ENCODE measurements around the gene CBR1.
A peak's percentile ranks its signal among the peaks of the same experiment; 100 is the strongest.

Gene CBR1

GRCh38 chr21:36069713-36070583 lies at the start of gene CBR1:
CBR1 (plus strand) TSS chr21:36070024; CDS start chr21:36070116, 92 bp downstream.
- peak; percentile 93 to 94 for DNase-seq

DNA sequence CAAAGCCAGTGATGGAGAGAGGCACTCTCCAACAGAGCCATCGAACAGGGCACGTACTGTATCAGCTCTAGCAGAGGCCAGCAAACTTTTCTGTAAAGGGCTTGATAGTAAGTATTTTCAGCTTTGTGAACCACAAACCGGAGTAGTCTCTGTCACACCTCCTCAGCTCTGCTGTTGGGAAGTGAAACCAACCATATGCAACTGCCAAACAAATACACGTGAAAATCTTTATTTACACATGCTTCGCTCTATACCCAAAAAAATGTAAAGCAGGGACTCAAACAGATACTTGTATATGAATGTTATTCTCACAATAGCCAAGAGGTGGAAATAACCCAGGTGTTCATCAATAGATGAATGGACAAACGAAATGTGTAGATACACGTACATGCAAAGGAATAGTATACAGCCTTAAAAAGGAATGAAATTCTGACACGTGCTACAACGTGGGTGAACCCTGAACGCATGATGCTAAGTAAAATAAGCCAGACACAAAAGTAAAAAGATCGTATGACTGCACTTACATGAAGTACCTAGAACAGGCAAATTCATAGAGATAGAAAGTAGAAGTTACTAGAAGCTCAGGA lies 48.5 kb upstream of the CBR1 start:
- DNase-seq, result no peak

- no peak for DNase-seq
Measured at GRCh38 chr21:36022427-36023091, 47.3 kb upstream of the CBR1 start.

- DNase-seq, result no peak
Measured at GRCh38 chr21:36023092-36023480, 46.7 kb upstream of the CBR1 start.

GRCh38 chr21:36024782-36025181 lies 45.0 kb upstream of the CBR1 start:
- no peak for DNase-seq

GRCh38 chr21:36027347-36027746 lies 42.5 kb upstream of the CBR1 start:
- DNase-seq, result no peak

- peak; percentile 53 to 80 for DNase-seq
Measured at GRCh38 chr21:36028127-36029069, 41.4 kb upstream of the CBR1 start.

DNA sequence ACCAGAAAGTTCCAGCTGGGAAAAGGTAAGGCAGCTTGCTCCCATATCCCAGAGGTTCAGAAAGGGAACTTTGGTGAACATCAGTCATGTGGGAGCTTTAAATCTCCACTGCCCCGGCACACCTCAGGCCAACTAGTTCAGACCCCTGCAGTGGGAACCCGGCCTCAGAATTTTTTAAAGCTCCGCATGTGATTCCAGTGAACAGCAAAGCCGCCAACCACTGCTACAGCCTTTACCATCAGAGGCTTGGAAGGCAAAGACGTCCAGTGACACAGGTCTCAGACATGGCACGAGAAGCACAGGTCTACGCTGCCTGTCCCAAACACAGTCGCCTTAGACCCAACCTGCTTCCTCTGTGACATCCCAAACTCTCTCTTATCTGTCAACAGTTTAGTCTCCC lies 40.5 kb upstream of the CBR1 start:
- DNase-seq, result no peak

GRCh38 chr21:36030581-36031189 lies 39.1 kb upstream of the CBR1 start:
- DNase-seq, result no peak

DNA sequence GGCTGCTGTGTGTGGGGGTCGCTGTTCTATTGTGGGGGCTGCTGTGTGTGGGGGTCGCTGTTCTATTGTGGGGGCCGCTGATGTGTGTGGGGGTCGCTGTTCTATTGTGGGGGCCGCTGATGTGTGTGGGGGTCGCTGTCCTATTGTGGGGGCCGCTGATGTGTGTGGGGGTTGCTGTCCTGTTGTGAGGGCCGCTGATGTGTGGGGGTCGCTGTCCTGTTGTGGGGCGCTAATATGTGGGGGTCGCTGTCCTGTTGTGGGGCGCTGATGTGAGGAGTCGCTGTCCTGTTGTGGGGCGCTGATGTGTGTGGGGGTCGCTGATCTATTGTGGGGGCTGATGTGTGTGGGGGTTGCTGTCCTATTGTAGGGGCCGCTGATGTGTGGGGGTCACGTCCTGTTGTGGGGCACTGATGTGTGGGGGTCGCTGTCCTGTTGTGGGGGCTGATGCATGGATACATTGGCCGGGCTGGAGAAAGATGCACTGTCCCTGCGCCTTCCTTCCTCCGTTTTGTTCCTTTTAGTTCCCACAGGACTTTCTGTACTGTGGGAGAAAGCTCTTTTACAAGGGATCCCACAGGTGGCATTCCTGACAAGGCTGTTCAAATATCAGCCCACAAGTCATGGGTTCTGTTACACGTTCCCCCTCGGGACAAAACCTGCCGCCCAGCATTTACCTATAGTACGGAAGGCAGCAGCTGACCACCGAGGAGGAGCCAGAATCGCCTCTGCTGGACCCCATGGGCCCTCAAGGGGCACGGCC lies 37.0 kb upstream of the CBR1 start:
- DNase-seq, result no peak

DNA sequence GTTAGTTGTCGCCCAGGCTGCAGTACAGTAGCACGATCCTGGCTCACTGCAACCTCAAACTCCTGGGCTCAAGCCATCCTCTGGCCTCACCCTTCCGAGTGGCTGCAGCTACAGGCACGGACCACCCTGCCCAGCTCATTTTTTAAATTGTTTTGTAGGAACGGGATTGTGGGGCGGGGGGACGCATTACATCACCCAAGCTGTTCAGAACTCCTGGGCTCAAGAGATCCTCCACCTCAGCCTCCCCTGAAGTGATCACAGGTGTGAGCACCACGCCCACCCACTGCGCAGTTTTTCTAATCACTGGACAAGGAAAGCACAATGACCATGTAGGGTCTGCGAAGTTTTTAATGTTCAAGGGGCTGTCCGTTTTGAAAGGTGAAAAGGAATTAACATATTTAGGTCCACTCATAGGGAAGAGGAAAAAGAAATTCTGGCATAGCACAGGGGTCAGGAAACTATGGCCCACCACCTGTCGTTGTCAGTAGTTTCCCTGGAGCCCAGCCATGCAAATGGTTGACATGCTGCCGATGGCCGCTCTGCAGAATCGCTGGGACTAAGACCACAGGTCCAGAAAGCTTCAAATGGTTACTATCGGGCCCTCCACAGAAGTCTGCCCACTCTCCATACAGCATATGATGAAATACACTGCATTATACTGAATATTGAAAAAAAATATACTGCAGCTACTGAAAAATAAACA lies 35.5 kb upstream of the CBR1 start:
- DNase-seq, result no peak

GRCh38 chr21:36035381-36035791 lies 34.4 kb upstream of the CBR1 start:
- DNase-seq, result no peak

- DNase-seq, result no peak
Measured at GRCh38 chr21:36038701-36039497, 30.9 kb upstream of the CBR1 start.

DNA sequence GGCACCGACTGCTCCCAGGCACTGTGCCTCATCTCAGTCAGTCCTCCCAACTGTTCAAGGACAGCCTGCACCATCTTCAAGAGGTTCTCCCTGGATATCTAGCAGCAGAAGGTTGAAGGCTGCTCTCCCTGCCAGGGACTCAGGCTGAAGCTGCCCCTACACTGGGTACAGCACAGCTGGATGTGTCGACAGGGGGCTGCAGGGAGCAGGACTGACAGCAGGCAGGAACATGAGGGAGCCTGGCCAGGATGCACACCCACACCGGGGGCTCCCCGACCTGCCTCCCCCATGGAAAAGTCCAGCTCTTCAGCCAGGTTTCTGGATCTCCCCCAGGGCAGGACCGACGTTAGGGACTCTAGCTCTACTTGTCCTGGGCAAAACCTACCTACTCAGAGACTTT lies 30.0 kb upstream of the CBR1 start:
- no peak for DNase-seq

GRCh38 chr21:36040389-36040788 lies 29.4 kb upstream of the CBR1 start:
- DNase-seq, result no peak

DNA sequence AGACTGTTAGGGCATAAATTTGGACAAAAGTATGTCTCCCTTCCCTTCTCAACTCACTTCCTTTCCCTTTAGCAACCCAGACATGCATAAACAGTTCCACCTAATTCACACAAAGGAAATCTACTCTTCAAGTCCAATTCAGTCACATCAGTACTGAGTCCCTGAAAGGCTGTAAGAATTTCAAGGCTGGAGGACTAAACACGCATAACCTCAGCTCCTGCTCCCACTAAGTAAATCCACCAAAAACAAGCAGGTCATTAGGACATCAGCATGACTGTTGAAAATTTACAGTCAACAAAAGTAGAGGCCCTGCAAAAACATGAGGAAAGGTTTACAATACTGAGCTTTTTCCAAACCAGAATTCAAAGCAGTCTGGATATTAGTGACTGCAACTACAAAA lies 27.9 kb upstream of the CBR1 start:
- DNase-seq, result no peak

DNA sequence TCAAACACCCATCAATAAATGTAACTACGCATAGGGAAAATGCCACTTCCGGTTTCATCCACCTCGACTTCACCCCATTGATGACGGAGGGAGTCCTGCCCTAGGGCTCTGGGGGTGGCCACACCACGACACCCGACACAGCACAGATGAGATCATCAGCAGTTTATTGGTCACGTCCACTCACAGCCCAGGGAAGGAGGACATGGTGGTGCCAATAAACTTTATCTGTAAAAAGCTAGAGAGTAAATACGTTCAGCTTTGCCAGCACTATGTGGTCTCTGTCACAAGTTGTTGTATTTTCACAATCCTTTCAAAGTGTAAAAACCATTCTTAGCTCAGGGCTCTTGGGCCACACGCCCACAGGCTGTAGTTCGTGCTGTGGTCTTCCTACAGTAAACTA lies 25.8 kb upstream of the CBR1 start:
- no peak for DNase-seq

DNA sequence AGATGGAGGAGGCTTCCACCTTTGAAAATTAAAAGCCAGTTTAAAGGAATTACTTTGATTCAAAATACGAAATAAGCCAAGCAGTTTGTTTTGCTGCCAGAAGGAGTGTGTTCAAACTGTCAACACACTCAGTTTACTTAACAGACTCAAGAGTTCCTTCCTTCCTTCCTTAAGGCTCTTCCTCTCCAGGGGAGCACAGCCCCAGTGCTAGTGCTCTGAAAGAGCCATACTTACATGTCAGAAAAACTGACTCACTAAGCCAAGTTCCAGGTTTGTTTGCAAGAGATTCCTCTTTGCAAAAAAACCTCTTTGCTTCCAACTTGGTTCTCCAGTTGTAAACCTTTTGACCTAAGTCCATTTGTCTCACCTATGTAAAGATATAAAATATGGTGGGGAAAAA lies 23.8 kb upstream of the CBR1 start:
- DNase-seq, result no peak

DNA sequence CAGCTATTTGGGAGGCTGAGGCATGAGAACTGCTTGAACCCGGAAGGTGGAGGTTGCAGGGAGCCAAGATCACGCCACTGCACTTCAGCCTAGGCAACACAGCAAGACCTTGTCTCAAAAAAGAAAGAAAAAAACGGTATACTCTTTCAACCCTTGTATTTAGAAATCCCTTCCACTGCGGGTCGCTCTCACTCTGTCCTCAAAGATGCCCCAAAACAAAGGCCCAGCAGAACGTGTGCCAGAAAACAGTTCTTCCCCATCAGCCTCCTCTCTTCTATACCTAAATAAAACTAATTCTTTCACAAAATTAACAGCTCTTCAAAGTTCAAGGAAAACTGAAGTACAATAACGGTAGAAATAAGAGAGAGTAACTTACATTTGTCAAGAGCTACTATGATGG lies 22.7 kb upstream of the CBR1 start:
- no peak for DNase-seq

DNA sequence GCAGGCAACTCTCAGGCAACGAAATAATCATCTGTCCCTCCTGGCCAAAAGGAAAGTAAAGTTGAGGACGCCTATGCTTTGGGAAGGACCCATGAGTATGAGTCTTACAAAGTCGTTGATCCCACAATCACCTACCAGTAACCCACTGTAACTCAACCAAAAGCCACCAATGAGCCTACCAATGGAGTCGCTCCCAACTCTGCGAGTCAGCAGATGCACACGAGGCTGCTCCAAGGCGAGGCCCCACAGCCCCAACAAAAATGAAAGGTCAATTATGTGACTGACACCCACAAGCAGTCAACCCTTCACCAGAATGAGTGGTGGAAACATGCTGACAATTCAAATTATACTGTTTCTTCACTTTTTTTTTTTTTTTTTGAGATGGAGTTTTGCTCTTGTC lies 21.5 kb upstream of the CBR1 start:
- DNase-seq, result no peak

All from SHP77 (cell line).